ENCODE results near the gene LZIC. TPM values are rescaled to one million over a fixed set of nuclear protein-coding genes. Genes with fewer than 3 reads are reported as not detected.

Gene LZIC
- total and polyA plus RNA-seq, 9 of the 15 experiments (the other 6 are each of a cell fraction or from before 2014, with no cell fraction given): 32.9 to 109 (median 61.7) TPM

- TF ChIP-seq RERE (CRISPR knock-in tag; IDR thresholded peaks at IDR 0.05; ENCODE audit: borderline replicate concordance): no peak
- TF ChIP-seq ZNF584 (CRISPR knock-in tag; IDR thresholded peaks at IDR 0.05; ENCODE audit: low read depth): no peak
- no peak for TF ChIP-seq GTF2A2 (tag; IDR thresholded peaks at IDR 0.05)
- no peak for TF ChIP-seq ETV6 (IDR thresholded peaks at IDR 0.05; ENCODE audit: borderline replicate concordance in 1 of 2, low read depth in 2 of 2, low read length in 1 of 2)
- TF ChIP-seq ETV6 (CRISPR knock-in tag; IDR thresholded peaks at IDR 0.05; ENCODE audit: borderline replicate concordance): no peak
- TF ChIP-seq LARP7 (IDR thresholded peaks at IDR 0.05): no peak
- TF ChIP-seq EP400 (IDR thresholded peaks at IDR 0.05): no peak
- TF ChIP-seq CREB3L1 (IDR thresholded peaks at IDR 0.05; ENCODE audit: borderline replicate concordance, low read depth): no peak
- TF ChIP-seq HDAC8 (tag; IDR thresholded peaks at IDR 0.05): no peak
- no peak for TF ChIP-seq ZNF347 (CRISPR knock-in tag; IDR thresholded peaks at IDR 0.05; ENCODE audit: low read depth)
Measured at GRCh38 chr1:9916452-9916851, 26.7 kb downstream of the LZIC start (continued).

All from K562 (cell line).